Stimulated activated CD8-positive, alpha-beta memory T cell treated with anti-CD3 and anti-CD28 coated beads, Interleukin-15, amount 100 ng/mL, for 48 hours (primary cell): ENCODE results near the gene MYO7B.
"Not testable (repeated sequence)": the region's sequence is repeated elsewhere in the genome, so short reads cannot be mapped to it uniquely, and the experiment has no call there.

ENCODE experiments used
- DNase-seq, 2 donors: peaks; one replicate each; pipeline ENCODE4 v3.0.0-alpha.2; 2020; ENCODE audit warnings: low read depth in 2 of 2

MYO7B gene

DNA sequence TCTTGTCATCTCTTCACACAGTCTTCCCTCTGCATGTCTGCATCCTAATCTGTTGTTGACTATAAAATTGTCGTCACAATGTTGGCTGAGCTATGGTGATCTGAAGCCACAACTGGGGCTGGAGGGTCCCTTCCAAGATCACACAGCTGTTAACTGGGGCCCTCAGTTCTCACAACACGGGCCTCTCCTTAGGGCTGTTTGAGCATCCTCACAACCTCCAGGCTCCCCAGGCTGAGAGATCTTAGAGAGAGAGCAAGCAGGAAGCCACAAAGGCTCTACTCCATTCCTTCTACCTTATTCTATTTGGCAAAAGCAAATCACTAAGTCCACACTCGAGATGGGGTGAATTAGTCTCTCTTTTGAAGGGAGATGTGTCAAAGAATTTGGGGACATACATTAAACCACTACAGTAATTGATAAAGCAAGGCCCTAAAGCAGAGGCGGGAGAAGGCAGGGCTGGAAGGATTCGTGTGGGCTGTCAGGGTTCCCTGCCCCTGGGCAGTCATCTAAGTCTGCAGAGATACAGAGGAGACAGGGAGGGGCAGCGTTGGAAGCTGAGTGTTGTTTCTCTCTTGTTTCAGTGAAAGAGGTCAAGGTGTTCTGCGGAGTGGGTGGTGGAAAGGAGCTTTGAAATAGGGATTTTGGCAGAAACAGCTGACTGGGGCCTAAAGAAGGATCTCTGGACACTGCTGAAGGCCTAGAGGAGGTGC lies 15.9 kb downstream of the MYO7B start:
- DNase-seq: no peak

DNA sequence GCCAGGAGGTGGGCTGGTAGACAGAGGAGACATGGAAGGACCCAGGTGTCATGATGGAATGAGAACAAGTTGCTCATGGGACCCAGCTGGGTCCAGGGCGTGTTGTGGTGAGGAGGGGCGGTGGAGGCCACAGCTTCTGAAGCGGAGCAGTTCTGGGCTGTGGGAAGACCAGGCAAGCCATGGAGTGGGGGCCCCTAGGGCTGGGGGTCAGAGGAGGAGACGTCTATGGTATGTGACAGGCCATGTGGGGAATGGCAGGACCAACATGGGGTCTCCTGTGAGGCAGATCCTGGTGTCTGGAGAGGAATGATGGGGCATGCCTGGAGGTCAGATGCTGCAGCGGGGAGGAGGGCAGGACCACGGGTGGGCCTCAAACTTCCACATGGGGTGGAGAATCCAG lies 16.9 kb downstream of the MYO7B start:
- no peak for DNase-seq

- DNase-seq: no peak
Measured at GRCh38 chr2:127552846-127553245, 17.4 kb downstream of the MYO7B start.

DNA sequence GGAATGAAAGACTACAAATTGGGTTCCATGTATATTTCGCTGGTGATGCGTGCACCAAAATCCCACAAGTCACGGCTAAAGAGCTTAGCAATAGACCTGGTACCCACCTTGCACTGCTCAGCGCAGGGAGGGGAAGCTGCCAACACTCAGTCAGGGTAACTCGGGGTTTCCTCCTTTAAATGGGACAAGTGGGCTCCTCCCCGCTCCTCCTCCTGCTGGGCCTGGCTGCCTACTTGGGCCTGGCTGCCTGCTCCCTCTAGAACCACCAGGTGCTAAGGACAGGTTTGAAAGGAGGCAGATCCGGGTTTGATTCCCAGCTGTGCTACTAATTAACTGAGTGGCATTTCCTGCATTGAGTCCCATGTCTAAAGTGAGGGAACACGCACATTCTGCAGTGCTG lies 23.4 kb downstream of the MYO7B start:
- no peak for DNase-seq

DNA sequence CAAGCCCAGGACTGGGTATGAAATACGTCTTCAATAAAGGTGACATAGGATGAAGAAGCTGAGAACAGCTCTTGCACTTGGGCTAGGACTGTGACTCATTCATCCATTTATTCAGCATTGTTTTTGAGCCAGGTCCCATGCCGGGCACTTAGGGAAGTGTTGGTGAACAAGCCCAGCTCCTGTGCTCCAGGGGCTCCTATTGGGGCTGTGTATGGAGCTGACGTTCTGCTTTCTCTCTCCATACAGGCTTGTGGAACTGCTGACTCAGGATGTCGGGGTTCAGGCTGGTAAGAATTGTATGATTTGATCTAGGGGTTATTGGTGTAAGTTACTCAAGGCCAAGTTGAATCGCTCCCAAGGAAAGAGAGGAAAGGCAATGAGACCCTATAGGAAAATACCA lies 24.0 kb downstream of the MYO7B start:
- no peak for DNase-seq

- DNase-seq: no peak
Measured at GRCh38 chr2:127560201-127560930, 24.9 kb downstream of the MYO7B start.

DNA sequence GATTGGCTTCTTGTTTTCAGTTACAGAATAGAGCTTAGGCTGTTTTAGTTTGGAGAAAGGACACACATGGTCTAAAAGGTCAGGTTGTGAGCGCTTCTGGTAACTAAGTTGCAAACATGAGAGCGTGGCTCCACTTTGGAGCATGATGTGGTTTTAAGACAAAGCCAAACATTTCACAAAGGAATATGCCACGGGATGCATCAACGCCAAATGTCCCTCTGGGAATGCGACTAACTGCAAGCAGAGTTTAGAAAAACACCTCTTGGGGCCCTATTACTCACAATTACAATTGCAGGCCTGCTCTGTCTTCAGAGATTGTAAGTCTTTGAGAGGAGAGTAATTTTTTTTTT lies 25.4 kb downstream of the MYO7B start:
- no peak for DNase-seq

DNA sequence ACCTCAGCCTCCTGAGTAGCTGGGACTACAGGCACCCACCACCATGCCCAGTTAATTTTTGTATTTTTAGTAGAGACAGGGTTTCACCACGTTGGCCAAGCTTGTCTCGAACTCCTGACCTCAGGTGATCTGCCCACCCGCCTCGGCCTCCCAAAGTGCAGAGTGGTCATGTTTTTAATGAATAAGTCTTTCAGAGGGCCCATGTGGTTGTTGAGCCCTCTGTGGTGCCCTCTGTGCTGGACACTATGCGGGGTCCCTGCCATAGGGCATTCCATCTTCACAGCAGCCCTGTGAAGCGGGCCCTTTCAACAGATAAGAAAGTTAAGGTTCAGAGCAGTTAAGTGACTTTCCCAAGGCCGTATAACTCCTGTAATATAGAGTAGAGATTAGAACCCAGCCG lies 25.9 kb downstream of the MYO7B start:
- DNase-seq: no peak

- DNase-seq: no peak
Measured at GRCh38 chr2:127562936-127563335, 27.5 kb downstream of the MYO7B start.

GRCh38 chr2:127563458-127564428 lies 28.3 kb downstream of the MYO7B start:
- no peak for DNase-seq

- no peak for DNase-seq
Measured at GRCh38 chr2:127564429-127565260, 29.2 kb downstream of the MYO7B start.

- no peak for DNase-seq
Measured at GRCh38 chr2:127565261-127566138, 30.0 kb downstream of the MYO7B start.

GRCh38 chr2:127566139-127566417 lies 30.6 kb downstream of the MYO7B start:
- no peak for DNase-seq

GRCh38 chr2:127566576-127566975 lies 31.1 kb downstream of the MYO7B start:
- no peak for DNase-seq

- no peak for DNase-seq
Measured at GRCh38 chr2:127567351-127567854, 31.9 kb downstream of the MYO7B start.

GRCh38 chr2:127568128-127568527 lies 32.6 kb downstream of the MYO7B start:
- DNase-seq: no peak

DNA sequence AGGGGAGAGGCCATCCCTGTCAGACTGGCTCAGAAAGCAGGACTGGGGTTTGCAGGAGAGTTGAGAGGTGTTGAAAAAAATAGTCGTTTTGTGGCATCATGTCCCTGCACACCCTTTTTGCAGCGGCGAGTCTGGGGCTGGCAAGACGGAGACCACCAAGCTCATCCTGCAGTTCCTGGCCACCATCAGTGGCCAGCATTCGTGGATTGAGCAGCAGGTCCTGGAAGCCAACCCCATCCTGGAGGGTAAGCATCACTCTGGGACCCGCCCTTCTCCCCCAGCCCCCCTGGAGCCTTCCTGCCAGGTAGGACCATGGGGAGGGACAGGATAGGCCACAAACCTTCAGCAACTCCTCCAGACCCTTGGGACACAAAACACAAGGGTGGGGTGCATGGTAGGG lies 34.2 kb downstream of the MYO7B start:
- no peak for DNase-seq

GRCh38 chr2:127570282-127571250 lies 35.1 kb downstream of the MYO7B start:
- DNase-seq: no peak

- not testable (repeated sequence) for DNase-seq
Measured at GRCh38 chr2:127572352-127572751, 36.9 kb downstream of the MYO7B start.
